Subcutaneous abdominal adipose tissue (tissue), 5 donors: ENCODE results near the gene CNOT6.

Experiments used
- H3K27ac ChIP-seq: one replicate; pipeline ENCODE4 v1.7.0; 2013; ENCODE audit warnings: low read depth, mild to moderate bottlenecking, inconsistent platforms, low read length, moderate library complexity
- H3K27me3 ChIP-seq, 5 donors: one replicate each; pipeline ENCODE4 v1.7.0; 2013; ENCODE audit warnings: low read length in 5 of 5, inconsistent platforms in 1 of 5; ENCODE audit not compliant: control insufficient read depth in 5 of 5, insufficient read depth in 4 of 5
- H3K36me3 ChIP-seq, 5 donors: one replicate each; pipeline ENCODE4 v1.7.0; 2013; ENCODE audit warnings: low read length in 5 of 5; ENCODE audit not compliant: control insufficient read depth in 5 of 5, insufficient read depth in 5 of 5
- H3K4me1 ChIP-seq, 5 donors: one replicate each; pipeline ENCODE4 v1.7.0; 2013; ENCODE audit warnings: low read length in 5 of 5, mild to moderate bottlenecking in 3 of 5, moderate library complexity in 1 of 5; ENCODE audit not compliant: control insufficient read depth in 5 of 5, insufficient read depth in 5 of 5
- H3K4me3 ChIP-seq, 5 donors: one replicate each; pipeline ENCODE4 v1.7.0; 2013; ENCODE audit warnings: low read length in 5 of 5, low read depth in 1 of 5
- H3K9ac ChIP-seq, 5 donors: one replicate each; pipeline ENCODE4 v1.7.0; 2013; ENCODE audit warnings: low read length in 5 of 5, mild to moderate bottlenecking in 4 of 5, moderate library complexity in 3 of 5
- H3K9me3 ChIP-seq, 5 donors: one replicate each; pipeline ENCODE4 v1.7.0; 2013; ENCODE audit warnings: low read length in 5 of 5; ENCODE audit not compliant: control insufficient read depth in 5 of 5
- donor health status: healthy.
- donor health status: healthy.
- donor health status: healthy.
- donor health status: healthy.
- donor health status: healthy.

CNOT6 gene

DNA sequence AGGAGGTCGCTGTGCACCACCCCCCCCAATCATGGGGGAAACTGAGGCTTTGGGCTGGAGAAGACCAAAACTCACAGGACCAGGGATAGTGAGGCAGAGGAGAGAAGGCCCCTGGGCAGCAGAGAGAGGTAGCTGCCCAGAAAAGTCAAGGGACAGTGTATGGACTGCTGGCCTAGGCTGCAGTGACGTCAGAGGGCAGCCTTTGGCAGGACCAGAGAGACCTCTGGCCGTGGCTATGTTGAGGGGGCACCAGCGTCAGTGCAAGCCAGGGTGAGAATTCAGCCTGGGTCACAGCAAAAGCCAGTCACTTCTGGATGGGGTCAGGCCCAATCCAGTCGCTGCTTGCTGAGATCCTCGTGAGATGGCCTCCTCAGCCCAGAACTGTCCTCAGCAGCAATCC is 128.7 kb downstream of the CNOT6 start:
- Histone ChIP-seq H3K4me3 (no peak overlapping the region), H3K9me3 (no peaks in the 10 kb centered on the region), H3K36me3 (peaks cover 0 to 30% (median 5%) of the 10 kb centered on the region in 5 donors), H3K27ac (peak overlapping the region; percentile 23), H3K4me1 (peaks cover 2 to 42% (median 9%) of the 10 kb centered on the region in 5 donors), H3K9ac (no peak overlapping the region), H3K27me3 (peaks cover 8 to 23% (median 12%) of the 10 kb centered on the region in 5 donors)

DNA sequence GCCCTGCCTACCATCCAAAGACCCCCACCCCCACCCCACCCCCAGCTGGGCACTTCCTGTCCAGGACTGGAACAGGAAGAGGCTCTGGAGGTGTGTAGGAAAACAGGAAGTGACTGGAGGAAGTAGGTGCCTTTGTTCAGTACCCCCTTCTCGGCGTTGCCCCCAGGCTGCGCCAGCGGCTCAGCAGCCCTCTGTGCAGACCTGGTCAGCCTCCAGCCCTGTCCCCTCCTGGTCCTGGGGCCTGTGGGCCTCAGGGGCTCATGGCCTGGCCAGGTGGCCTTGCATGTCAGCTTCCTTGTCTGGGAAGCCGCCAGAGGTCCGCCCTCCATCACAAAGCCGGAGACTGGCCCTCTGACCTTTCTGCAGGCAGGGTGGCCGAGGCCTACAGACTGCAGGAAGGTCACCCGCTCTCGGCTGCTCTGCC is 129.2 kb downstream of the CNOT6 start:
- Histone ChIP-seq H3K4me1 (peaks cover 2 to 46% (median 9%) of the 10 kb centered on the region in 5 donors), H3K27ac (no peak overlapping the region)

DNA sequence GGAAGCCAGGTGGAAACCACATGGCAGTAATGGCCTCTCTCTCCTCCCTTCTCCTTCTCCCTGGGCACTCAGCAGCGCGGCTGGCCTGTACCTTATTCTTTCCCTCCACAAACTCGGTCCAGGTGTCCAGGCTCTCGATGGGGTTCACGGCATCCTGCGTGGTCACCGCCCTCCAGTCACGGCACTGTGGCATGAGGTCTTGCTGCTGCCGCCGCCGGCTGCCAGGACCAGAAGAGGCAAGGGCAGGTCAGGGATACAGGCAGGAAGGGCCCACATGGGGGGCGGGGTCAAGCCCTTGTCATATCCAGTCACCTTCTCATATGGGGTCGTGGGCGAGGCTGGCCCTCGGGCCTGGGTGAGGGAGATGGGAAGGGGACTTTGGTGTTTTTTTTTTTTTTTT is 129.7 kb downstream of the CNOT6 start:
- no peak overlapping the region for H3K4me3 ChIP-seq
- H3K9ac ChIP-seq = no peak overlapping the region
- H3K36me3 ChIP-seq = peaks cover 0 to 36% (median 5%) of the 10 kb centered on the region in 5 donors
- H3K4me1 ChIP-seq = peaks cover 2 to 42% (median 4%) of the 10 kb centered on the region in 5 donors
- no peaks in the 10 kb centered on the region for H3K9me3 ChIP-seq
- H3K27me3 ChIP-seq = peaks cover 8 to 29% (median 12%) of the 10 kb centered on the region in 5 donors
- H3K27ac ChIP-seq = no peak overlapping the region

More for the DNA sequence above, 129.2 kb downstream of the CNOT6 start:
- H3K9me3 ChIP-seq = no peaks in the 10 kb centered on the region
- no peak overlapping the region for H3K4me3 ChIP-seq
- peaks cover 0 to 34% (median 5%) of the 10 kb centered on the region in 5 donors for H3K36me3 ChIP-seq
- H3K27me3 ChIP-seq = peaks cover 8 to 27% (median 12%) of the 10 kb centered on the region in 5 donors
- no peak overlapping the region for H3K9ac ChIP-seq

DNA sequence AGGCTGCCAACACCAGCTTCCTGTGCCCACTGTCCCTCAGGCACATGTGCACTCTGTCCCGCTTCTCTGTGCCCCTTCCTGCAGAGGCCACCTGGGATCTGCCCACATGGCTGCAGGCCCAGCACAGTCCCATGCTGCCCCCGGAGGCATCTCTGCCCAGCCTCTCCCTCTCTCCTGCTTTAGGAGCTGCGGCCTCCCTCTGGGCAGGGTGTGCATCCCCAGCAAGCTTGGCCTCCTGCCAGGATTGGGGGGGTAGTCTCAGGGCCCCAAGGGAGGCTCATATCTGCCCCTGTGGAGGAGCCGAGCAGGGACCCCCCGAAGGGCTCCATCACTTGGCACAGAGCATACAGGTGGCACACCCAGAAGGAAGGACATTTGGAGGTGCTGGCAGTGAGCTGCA is 130.4 kb downstream of the CNOT6 start:
- no peak overlapping the region for H3K4me3 ChIP-seq
- peaks cover 4 to 25% (median 8%) of the 10 kb centered on the region in 5 donors for H3K27me3 ChIP-seq
- no peak overlapping the region for H3K9ac ChIP-seq
- H3K9me3 ChIP-seq = no peaks in the 10 kb centered on the region
- H3K27ac ChIP-seq = peak overlapping the region; percentile 30
- H3K4me1 ChIP-seq = peaks cover 0 to 42% (median 2%) of the 10 kb centered on the region in 5 donors
- peaks cover 0 to 42% (median 5%) of the 10 kb centered on the region in 5 donors for H3K36me3 ChIP-seq

DNA sequence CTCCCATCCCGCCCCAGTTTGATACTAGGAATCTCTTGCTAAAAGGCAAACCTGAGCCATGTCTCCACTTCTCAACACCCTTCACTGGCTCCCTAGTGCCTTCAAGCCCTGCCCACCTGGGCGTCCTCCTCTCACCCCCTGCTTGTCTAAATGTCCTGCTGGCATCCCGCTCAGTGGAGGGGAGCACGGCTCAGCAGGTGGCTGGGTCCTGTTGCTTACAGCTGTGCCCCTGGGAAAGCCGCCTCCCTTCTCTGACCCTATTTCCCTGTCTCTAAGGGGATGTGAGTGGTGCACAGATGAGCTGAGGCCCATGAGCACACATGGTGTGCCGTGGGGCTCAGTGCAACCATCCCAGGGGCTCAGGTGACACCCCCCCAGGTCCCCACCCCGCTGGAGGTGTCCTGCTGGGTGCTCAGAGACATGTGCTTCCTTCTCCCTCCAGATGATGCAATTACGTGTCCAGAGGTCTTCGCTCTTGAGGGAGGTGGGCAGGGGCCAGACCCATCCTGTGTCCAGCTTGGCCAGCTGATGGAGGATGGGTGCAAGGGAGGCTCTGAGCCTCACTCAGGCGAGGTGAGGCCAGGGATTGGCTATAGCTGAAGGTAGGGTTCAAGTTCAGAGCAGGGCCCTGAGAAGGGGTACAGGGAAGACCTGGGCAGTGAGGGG is 131.1 kb downstream of the CNOT6 start:
- Histone ChIP-seq H3K4me1 (peaks cover 0 to 42% (median 0%) of the 10 kb centered on the region in 5 donors), H3K27ac (no peak overlapping the region), H3K9ac (no peak overlapping the region), H3K27me3 (peaks cover 0 to 20% (median 8%) of the 10 kb centered on the region in 5 donors), H3K36me3 (peaks cover 0 to 43% (median 5%) of the 10 kb centered on the region in 5 donors), H3K9me3 (no peaks in the 10 kb centered on the region), H3K4me3 (no peak overlapping the region)

DNA sequence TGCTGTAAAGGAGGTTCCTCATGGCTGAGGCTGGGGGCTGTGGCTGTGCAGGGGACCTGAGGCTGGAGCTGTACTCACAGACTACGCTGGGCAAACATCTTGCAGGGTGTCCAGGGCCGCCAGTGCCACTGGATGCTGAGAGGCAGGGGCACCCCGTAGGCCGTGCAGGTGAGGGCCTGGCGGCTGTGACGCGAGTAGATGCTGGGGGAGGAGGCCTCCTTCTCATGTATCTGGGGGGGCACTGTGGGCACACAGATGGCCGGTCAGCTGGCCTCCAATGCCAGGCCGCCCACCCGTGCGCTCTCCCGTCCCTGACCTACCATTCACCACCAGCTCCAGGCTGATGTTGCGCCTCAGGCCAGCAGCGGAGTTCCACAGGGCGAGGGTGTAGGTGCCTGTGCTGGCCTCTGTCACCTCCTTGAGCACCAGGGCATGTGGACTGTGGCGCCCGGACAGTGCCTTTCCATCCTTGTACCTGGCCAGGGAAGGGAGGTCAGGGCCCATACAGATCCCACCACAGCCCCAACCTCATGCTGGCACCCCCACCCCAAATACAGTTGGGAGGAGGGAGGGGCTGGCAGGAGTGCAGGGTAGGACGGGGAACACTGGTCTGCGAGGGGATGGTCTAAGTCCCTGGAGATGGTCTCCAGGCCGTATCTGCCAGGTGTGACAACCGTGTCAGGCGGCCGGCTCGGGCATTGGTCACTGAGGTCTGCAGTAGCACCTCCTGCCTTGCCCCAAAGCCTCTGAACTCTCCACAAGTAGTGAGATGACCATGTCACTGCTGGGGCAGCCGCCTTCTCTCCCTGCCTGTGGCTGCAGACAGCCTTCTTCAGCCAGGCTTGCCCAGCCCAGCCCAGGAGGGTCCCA is 131.8 kb downstream of the CNOT6 start:
- H3K27ac ChIP-seq = no peak overlapping the region
- H3K9me3 ChIP-seq = no peaks in the 10 kb centered on the region
- no peak overlapping the region for H3K9ac ChIP-seq
- peaks cover 0 to 21% (median 2%) of the 10 kb centered on the region in 5 donors for H3K27me3 ChIP-seq
- no peak overlapping the region for H3K4me3 ChIP-seq
- H3K4me1 ChIP-seq = peaks cover 0 to 42% (median 0%) of the 10 kb centered on the region in 5 donors
- H3K36me3 ChIP-seq = peaks cover 0 to 40% (median under 1%) of the 10 kb centered on the region in 5 donors

DNA sequence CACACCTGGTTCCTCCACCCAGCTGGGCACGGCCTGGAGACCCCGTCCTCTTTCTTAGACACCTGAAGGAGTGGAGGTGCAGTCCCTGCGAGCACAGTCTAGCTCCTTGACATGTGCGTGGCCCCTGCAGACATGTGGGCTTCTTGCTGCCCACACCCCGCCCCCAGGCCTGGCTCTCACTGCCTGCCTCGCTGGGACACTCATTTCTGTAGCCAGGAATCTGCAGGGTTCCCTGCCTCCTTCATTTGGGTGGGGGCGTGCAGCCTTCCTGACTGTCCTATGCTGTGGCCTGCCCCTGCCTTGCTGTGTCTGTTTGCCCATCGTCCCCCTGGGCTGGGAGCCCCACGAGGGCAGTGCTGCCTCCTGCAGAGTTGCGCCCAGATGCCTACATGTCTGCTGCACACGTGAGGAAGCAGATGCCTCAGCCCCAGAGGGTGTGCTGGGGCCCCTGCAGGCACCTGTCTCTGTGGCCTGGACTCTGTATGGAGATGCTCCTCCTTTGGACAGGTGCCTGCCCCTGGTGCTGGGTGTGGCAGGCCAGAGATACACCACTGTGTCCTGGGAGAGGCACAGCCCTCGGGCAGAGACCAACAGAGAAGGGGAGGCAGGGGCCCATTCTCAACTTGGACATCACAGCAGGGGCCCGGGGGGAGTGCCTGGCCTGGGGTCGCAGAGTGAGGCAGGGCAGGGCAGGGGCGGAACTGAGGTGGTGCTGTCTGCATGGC is 132.6 kb downstream of the CNOT6 start:
- Histone ChIP-seq H3K27me3 (peaks cover 0 to 23% (median 0%) of the 10 kb centered on the region in 5 donors), H3K27ac (no peak overlapping the region), H3K4me1 (peaks cover 0 to 44% (median 0%) of the 10 kb centered on the region in 5 donors), H3K36me3 (peaks cover 0 to 35% (median 0%) of the 10 kb centered on the region in 5 donors), H3K9me3 (no peaks in the 10 kb centered on the region), H3K9ac (no peak overlapping the region), H3K4me3 (no peak overlapping the region)

DNA sequence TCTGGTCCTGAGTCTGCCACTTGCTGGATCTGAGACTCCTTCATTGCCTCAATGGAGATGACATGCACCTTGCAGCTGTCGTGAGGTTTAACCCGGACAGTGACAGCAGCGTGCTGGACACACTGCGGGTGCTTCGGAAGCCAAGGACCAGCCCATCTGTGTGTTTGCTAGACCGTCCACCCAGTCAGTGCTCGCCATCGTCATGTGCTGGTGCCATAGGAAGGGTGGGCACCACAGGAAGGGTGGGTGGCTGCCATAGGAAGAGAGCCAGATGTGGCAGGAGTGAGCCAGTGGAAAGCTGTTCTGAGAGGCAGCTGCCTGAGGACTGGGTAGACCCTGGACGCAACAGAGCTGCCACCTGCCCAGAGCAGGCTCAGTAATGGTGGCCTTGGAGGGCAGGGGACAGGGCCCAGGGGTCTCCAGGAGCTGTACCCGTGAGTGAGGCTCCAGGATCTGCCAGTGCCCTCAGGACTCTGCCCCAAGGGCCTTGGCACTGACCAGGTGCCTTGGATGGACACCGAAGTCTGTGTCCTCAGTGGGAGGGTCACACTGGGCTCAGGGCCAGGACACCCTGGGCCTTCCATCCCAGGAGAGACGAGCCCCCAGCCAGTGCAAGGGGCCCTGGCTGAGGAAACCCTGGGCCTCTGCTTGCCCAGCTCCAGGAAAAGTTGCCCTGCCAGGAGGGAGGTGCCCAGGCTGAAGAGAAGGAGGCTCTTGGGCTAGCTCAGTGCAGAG is 133.4 kb downstream of the CNOT6 start:
- Histone ChIP-seq H3K27me3 (peaks cover 0 to 26% (median 3%) of the 10 kb centered on the region in 5 donors), H3K4me3 (no peak overlapping the region), H3K9ac (no peak overlapping the region), H3K4me1 (peaks cover 0 to 50% (median under 1%) of the 10 kb centered on the region in 5 donors), H3K9me3 (no peaks in the 10 kb centered on the region), H3K27ac (no peak overlapping the region), H3K36me3 (peaks cover 0 to 35% (median 0%) of the 10 kb centered on the region in 5 donors)
